GM18505 (cell line): ENCODE data around the gene CNIH1.
"Not testable (repeated sequence)": the region's sequence is repeated elsewhere in the genome, so short reads cannot be mapped to it uniquely, and the experiment has no call there.

Source experiments
- ATAC-seq: cut with Tn5 transposase; IDR thresholded peaks from one replicate; pipeline ENCODE4 v1.9.1; 2021; ENCODE audit not compliant: unreplicated experiment
- POLR2A ChIP-seq: IDR thresholded peaks from 4 replicates; pipeline ENCODE4 v1.6.1; 2011; ENCODE audit warnings: borderline replicate concordance; ENCODE audit not compliant: insufficient read depth, insufficient read length; ENCODE audit errors: extremely low read depth

CNIH1 gene

DNA sequence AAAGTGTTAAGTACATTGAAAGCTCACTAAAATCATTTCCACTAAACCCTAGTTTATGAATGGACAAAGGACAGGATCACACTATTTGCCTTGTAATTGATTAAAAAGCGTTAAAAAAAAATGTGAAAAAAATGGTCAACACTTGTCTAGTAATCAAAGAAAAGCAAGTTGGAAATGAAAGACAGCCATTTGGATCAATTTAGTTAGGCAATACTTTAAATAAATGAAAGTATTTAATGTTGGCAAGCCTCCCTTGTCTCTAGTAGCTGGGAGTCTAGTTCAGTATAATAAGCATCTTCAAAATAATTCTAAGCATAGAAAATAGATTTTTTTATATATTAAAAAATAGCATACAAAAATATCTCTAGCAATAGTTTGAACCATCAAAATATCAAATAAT is 14.2 kb upstream of the CNIH1 start:
- ATAC-seq, result no peak

DNA sequence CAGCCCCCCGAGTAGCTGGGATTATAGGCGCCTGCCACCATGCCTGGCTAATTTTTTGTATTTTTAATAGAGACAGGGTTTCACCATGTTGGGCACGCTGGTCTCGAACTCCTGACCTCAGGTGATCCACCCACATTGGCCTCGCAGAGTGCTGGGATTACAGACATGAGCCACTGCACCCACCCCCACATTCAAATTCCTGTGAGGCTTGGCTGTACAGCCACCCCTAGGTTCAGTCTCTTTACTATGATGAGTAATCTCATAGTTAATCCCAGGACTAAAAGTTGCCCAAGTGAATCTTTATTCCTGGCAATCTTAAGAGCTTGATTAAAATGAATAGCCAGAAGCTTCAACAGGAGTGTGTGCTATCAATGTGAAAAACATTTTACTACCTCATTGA is 12.8 kb upstream of the CNIH1 start:
- not testable (repeated sequence) for ATAC-seq

More for the DNA sequence above, 14.2 kb upstream of the CNIH1 start:
- TF ChIP-seq POLR2A, result no peak

DNA sequence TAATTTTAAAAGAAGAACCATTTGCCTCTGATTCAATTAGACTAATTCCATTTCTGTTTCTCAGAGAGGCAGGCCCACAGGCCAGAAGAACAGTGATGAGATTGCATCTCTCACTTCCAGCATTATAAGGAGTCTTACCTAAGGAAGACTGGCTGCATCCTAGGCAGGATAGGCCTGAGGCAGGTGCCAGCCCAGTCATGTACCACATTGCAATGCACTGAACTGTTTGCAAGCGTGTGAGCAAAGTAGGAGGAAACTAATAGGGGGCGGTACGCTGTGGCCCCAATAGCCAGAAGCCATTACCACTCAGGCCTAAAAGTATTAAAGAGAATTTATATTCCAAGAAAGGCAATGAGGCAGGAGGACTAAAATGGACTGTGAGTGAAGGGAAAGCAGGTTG is 12.1 kb upstream of the CNIH1 start:
- no peak for TF ChIP-seq POLR2A
- ATAC-seq, result no peak

DNA sequence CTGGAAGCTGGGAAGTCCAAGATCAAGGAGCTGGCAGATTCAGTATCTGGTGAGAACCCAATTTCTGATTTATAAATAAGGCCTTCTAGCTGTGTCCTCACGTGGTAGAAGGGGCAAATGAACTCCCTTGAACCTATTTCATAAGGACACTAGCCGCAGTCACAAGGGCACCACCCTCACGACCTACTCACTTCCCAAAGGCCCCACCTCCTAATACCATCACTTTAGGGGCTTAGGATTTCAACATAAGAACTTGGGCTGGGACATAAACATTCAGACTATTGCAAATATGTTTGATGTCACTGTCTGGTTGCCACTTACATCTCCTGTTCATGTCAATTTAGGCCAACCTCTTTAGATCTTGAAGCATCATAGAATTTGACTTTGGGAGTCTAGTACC is 10.8 kb upstream of the CNIH1 start:
- TF ChIP-seq POLR2A, result no peak
- ATAC-seq, result no peak

DNA sequence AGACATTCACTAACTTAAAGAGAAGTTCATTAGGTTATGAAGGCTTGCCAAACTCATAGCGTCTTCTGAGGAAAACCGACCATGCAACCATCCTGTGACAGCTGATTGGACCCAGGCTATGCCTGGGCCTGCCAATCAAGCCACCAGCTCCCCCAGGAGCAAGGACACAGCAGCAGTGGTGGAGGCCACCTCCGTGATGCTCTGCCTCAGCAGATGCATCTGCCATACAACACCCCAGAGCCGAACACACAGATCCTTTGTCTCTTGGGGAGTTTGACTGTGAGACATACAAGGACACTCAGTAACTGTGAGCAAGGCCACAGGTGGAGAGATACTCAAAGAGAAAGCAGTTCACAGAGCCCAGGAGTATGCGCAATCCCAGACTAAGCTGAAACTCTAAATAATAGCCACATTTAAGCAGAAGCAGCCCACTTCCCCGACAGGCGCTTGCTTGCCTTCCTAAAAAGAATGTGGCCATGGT is 10.0 kb upstream of the CNIH1 start:
- no peak for TF ChIP-seq POLR2A

DNA sequence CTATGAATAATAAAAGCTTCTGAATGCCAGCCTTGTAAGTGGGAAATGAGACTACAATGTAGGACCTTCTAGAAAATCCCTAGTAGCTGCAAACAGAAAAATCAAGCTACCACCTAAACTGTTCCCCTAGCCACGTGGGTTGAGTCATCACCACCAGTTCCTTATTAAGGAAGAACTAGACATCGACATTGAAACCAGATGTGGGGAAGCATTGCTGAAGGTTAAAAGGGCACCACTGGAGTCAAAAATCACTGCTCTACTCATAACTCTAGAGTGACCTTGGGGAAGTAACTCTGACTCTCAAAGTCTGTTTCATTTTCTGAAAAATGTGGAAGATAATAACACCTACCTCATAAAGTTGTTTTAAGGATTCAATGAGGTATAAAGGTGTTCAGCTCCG is 9.4 kb upstream of the CNIH1 start:
- ATAC-seq, result peak; percentile 55
- no peak for TF ChIP-seq POLR2A

More for the DNA sequence above, 10.0 kb upstream of the CNIH1 start:
- ATAC-seq, result no peak

DNA sequence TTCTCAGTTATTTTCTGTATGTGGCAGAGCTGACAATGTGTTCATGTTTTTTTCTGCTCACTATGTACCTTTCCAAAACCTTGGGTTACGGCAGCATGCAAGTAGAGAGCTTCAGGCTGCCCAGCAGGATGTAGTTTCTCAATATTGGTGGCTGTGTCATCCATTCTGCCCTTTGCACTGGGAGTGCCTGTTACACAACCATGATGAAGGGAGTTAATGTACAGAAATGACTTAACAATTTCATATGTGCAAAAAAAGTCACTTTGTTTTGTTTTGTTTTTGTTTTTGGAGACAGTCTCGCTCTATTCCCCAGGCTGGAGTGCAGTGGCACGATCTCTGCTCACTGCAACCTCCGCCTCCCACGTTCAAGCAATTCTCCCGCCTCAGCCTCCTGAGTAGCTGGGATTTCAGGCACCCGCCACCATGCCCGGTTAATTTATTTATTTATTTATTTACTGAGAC is 6.1 kb upstream of the CNIH1 start:
- TF ChIP-seq POLR2A, result no peak
- ATAC-seq, result no peak

DNA sequence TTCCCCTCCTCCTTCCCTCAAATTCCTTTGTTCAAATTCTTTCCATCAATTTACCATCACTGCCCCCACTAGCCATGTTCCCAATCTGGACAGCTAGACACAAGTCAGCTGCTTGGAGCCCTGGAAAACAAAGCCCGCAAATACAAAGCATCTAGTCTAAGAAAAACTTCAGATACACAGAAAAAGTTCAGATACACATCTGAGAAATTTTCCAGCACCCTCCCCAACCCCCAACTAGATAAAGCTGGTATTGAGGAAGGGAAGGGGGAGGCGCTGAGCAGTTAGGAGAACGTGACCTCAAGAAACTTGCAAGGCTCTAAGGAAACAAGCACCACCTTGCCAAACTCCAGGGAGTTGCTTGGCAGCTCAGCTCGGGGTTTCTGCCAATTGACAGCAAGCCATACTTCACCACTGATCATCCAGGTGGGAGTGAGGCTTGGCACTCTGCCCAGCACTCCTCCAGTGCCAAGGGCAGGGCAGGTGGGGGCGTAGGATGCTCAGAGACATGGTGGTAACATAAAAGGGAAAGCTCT is 5.1 kb upstream of the CNIH1 start:
- no peak for ATAC-seq
- TF ChIP-seq POLR2A, result no peak

DNA sequence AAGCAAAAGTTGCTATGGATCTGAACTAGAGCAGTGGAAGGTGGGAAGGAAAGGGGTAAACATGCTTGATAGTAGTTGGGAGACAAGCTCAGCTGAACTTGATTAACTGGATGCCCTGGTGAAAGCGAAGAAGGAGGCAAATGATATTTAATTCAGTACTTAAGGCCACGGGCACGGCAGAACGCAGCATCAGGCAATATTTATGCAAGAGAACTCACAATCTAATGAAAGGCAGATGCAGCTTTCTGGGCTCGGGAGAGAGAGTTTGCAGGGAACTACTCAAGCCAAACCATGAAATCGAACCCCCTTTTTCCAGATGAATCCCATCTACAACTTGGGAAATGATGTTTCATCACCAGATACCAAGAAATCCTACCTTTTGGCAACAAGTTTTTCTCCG is 3.5 kb upstream of the CNIH1 start:
- no peak for ATAC-seq
- no peak for TF ChIP-seq POLR2A

DNA sequence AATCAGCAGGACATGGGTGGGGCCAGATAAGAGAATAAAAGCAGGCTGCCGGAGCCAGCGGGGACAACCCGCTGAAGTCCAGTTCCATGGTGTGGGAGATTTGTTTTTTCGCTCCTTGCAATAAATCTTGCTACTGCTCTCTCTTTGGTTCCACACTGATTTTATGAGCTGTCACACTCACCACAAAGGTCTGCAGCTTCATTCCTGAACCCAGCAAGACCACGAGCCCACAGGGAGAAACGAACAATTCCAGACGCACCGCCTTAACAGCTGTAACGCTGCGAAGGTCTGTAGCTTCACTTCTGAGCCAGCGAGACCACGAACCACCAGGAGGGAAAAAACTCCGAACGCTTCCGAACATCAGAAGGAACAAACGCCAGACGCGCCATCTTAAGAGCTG is 2.8 kb upstream of the CNIH1 start:
- no peak for ATAC-seq
- TF ChIP-seq POLR2A, result no peak

DNA sequence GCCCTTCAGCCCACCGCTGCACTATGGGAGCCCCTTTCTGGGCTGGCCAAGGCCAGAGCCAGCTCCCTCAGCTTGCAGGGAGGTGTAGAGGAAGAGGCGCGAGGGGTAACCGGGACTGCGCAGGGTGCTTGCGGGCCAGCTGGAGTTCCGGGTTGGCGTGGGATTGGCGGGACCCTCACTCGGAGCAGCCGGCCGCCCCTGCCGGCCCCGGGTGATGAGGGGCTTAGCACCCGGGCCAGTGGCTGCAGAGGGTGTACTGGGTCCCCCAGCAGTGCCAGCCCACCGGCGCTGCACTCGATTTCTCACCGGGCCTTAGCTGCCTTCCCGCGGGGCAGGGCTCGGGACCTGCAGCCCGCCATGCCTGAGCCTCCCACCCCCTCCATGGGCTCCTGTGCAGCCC is 1.8 kb upstream of the CNIH1 start:
- ATAC-seq, result not testable (repeated sequence)

DNA sequence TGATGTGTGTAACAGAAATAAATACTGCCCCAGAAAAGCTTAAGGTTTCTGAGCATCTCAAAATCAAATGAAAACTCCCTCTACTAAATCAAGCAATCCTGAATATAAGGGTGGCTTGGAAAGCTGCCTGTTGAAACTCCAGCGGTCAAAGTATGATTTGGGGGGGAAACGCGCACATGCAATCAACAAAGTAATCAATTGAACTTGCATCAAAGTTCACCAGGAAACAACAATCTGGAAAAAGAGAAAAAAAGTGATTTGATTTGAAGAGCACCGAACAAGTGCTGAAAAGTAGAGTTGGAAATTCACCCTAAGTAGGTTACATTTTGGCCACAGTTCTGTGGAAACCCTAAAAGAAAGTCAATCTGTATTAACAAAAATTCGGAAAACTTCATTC is 700 bp downstream of the CNIH1 start:
- TF ChIP-seq POLR2A, result no peak
- ATAC-seq, result no peak

DNA sequence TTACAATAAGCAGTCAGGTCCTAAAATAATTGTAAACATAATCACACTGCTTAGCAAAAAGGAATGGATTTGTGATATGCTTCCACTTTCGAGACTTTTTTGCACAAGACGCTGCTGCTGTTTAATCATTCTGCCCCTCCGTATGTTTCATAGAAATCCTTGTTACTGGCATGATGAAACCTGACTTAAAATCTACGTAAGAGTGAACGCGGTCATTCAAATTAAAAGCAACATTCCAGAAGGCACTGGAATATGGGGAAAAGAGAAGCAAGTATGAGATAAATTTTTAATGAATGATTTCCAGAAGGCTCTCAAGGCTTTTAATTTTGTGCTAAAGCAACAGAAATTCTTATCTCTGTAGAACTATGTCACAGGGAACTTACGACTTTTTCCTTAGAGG is 1.1 kb downstream of the CNIH1 start:
- no peak for TF ChIP-seq POLR2A
- no peak for ATAC-seq

DNA sequence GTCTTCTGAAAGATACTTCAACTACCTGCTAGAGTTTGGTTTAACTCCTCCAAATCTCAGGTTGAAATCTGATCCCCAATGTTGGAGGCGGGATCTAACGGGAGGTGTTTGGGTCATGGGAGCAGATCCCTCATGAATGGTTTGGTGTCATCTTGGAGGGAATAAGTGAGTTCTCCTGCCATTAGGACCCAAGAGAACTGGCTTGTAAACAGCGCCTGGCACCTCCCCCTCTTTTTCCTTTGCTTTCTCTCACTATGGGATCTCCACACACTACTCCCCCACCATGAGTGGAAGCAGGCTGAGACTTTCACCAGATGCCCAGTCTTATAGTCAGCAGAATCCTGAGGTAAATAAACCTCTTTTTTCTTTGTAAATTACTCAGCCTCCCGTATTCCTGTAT is 2.5 kb downstream of the CNIH1 start:
- ATAC-seq, result no peak
- no peak for TF ChIP-seq POLR2A

DNA sequence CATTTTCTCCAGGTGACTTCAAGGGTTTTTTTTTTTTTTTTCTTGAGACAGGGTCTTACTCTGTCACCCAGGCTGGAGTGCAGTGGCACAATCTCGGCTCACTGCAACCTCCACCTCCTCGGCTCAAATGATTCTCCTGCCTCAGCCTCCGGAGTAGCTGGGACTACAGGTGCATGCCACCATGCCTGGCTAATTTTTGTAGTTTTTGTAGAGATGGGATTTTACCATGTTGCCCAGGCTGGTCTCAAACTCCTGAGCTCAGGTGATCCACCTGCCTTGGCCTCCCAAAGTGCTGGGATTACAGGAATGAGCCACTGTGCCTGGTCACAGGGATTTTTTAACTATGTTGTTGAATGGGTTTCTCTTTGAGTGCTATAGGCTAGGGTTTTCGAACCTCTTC is 3.2 kb downstream of the CNIH1 start:
- not testable (repeated sequence) for ATAC-seq
